CD4-positive, alpha-beta T cell treated with Interleukin-15 for 4 hours (primary cell): Measurements from ENCODE around the gene DPYSL4.

Experiments used
- DNase-seq: peaks from one replicate; pipeline ENCODE4 v3.0.0-alpha.2; 2020; ENCODE audit warnings: low spot score

DPYSL4 gene

DNA sequence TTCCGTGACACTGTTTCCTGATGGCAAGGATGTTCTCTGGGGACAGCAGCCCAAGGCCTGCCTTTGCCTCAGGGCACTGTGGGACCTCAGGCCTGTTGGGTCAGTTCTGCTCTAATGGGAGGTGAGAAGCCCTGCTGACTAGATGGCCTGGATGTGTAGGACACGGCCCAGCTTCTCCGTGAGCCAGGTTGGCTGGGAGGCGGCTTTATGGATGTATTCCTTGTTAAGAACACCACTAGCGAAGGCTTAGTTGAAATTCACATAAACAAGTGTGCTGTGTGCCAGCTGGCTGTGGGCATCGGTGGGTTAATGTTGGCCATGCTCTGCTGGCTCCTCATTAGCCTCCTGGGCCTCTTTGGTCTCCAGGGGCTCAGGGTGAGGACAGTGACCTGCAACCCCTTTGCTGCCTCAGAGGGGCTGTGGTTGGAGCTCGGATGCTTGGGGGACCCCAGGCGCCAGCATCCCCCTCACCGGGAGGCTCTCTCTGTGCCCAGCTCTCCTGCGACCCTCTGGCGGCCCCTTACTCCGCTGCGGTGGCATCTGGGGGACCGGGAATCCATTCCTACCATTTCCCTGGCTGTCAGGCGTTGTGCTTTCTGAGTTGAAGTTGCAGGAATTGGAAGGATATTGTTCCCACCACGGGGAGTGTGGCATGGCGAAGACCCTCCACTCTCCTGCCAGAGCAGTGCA is 22.8 kb upstream of the DPYSL4 start:
- DNase-seq = no peak

DNA sequence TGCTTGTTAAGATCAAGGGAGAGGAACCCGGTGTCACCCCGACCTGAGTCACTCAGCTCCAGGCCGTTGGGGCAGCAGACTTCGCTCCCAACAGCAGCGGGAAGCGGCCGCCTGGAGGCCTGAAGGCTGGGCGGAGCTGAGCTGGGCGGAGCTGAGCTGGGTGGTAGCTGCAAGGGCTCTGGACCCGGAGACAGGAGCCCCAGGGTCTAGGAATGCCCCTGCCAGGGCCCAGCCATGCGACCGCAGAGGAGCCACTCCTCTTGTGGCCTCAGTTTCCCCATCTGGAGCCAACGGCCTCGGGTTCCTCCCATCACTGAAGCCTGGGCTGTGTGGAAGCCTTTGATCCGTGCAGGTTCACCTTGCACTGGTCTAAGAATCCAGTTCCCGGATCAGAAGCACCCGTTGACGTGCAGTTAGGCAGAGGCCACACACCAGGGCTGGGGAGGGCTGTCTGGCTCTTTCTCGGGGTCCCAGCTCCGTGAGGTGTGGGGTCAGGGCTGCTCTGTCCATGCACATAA is 21.9 kb upstream of the DPYSL4 start:
- no peak for DNase-seq

- DNase-seq = no peak
These were observed 21.2 kb upstream of the DPYSL4 start for GRCh38 chr10:132165416-132165980.

GRCh38 chr10:132166216-132166950 is 20.4 kb upstream of the DPYSL4 start:
- DNase-seq = no peak

GRCh38 chr10:132167041-132167674 is 19.6 kb upstream of the DPYSL4 start:
- DNase-seq = no peak

- no peak for DNase-seq
These were observed 18.8 kb upstream of the DPYSL4 start for GRCh38 chr10:132167976-132168375.

GRCh38 chr10:132168571-132169030 is 18.1 kb upstream of the DPYSL4 start:
- DNase-seq = no peak

DNA sequence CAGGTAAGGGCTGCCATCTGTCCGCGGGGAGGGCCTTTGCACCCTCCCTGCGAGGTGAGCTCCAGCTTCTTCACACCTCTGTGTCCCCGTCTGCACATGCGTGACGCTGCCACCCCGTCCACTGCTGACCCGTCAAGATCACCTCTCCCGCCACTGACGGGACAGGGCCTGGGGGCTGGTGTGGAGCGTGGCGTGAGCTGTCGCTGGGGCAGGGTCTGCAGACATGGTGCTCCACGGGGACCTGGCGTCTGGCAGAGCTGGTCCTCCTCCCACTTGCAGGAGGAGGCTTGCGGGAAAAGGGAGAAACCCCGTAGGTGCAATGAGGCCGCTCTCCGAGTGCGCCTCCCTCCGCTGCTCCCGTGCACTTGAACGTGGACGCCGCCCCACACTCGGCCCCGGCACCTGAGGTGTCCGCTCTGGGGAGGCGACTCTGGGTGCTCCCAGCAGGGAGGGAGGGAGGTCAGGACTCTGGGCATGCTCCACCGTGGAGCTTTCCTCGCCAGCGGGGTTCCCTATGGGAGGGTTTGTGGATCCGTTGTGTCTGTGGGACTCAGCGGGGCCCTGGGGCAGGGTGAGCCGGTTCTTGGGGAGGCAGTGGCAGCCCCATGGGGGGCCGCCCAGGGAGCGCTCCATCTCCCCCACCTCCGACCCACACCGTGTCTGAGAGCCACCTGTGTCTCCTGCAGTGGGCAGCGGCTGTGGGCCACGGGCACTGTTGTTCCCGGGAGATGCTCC is 17.6 kb upstream of the DPYSL4 start:
- no peak for DNase-seq

GRCh38 chr10:132169766-132170560 is 16.8 kb upstream of the DPYSL4 start:
- no peak for DNase-seq

DNA sequence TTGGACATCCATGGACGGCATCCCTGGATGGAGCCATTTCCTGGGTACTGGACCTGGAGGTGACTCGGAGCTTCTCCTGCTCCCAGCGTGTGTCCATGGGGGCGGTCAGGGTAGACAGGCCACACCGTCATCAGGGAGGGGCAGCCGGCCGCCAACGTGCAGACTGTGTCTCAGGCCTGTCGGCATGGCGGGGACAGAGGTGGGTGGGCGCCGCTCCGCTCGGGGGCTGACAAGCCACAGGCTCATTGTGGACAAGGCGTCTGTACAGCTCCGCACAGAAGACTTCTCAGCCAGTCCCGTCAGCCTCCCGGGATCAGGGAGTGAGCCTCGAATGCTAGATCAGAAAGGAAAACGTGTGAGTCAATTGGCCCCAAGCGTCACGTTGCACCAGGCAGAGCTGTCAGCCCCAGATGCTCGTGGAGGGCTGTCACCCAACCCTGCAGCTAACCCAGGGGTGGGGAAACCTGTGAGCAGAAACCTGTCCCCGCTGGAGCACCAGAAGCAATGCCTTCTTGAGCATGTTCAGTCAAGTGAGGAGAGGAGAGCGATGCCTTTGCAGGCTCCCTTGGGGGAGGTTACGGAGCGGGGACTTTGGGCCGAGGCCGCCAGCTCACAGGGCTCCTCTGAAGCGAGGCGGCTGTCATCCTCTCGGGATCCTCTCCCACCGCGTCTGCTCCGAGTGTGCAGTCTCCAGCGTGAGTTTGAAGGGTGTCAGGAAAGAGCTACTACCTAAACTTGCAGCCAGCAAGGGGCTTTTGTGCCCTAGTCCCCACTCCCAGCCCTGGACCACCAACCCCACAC is 16.0 kb upstream of the DPYSL4 start:
- no peak for DNase-seq

DNA sequence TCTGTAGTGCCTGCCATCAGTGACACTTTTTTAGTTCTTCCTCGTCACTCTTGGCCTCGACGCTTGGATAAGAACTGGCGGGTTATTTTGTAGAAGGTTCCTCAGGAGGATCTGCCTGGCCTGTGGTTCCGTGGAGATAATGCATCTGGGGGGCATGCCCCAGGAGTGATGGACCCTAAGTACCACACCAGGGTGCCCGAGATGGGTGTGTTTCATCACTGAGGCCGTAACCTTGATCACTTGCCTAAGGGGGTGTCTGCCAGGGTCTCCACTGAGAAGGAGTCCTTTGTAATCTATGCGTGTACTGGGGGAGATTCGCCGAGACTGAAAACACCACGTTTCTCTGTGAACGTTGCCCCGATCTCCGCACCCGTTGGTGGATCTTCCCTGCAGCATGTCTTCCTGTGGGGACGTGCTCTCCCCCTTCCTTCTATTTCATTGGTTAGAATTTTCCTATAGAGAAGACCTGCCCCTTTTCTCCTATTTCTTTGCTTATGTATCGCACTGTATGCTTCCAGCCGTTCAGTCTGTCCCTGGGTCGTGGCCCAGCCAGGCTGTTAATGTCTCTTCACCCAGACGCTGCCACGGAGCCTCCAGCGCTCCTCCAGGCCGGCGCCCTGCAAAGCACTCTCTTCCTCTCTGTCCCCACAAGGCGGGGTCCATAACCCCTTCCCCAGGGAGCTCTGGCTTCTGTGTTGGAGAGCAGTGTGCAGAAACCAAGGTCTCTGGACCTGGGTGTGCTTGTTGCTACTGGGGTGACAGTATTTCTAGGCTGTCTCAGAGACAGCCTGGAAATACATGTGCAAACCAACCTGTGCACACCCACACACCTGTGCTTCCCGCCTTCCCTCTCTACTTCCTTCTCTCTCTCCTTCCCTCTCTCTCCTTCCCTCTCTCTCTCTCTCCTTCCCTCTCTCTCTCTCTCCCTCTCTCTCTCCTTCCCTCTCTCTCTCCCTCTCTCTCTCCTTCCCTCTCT is 14.4 kb upstream of the DPYSL4 start:
- DNase-seq = no peak

- DNase-seq = no peak
These were observed 13.6 kb upstream of the DPYSL4 start for GRCh38 chr10:132173185-132173584.

- no peak for DNase-seq
These were observed 12.5 kb upstream of the DPYSL4 start for GRCh38 chr10:132174237-132174636.

GRCh38 chr10:132175408-132175807 is 11.3 kb upstream of the DPYSL4 start:
- no peak for DNase-seq

GRCh38 chr10:132175907-132176581 is 10.7 kb upstream of the DPYSL4 start:
- no peak for DNase-seq

DNA sequence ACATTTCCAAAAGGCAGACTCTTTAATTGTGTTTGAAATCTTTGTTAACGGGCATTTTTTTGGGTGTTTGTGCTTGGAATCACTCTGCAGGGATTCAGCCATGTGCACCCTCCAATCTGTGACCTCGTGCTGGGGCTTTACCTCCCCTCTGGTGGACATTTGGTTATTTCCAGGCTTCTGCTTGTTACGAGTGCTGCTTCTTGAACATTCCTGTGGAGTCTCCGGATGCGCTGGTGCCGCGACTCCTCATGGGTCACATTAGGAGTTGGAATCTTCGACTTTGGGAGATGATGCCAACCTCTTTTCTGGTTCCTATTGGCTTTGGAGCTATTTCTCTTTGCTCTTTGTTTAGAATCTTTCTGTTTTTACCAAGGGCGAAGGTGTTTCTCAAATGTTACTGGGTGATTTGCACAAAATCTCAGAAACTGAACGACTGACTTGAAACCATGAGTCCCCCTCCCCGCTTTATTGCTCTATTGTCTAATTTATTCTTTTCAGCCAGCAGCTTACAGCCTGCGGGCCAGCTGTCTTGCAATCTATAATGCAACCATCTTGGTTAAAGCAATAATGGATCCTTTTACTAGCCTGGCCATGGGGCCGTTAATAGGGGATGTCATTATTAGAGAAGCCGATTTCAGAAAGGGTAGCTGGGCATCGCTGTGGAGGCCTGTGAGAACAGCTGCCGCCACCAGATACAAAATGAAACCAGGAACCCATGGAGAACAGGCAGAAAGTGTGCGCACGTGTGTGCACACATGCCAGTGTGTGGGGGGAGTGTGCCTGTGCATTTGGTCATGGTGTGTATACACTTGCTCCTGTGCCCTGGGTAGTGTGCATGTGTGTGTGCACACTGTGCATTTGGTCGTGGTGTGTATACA is 9.9 kb upstream of the DPYSL4 start:
- no peak for DNase-seq

DNA sequence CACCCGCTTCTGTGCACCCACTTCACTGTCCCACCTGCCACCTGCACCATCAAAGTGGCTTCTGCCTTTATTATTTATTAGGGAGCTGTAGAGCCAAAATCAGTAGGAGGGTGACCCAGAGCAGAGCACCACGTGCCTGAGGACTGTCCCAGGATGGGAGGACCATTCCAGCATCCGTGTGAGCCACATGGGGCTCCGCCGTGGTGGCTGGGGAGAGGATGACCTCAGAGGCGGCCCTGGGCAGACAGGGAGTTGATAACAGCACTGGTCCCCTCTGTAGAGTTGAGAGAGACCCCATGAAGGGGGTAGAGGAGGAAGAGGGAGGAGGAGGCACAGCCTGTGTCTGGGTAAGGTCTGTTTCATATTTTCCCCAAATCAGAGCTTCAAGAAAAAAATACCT is 8.7 kb upstream of the DPYSL4 start:
- no peak for DNase-seq
